B cell (primary cell): ENCODE data around the gene TPSB2.

ENCODE experiments used
- CTCF ChIP-seq: fragments of 200-600 bp; IDR thresholded peaks from one replicate; pipeline ENCODE4 v1.8.0; 2022; ENCODE audit warnings: antibody characterized with exemption, mild to moderate bottlenecking
- EZH2 ChIP-seq: IDR thresholded peaks from 2 replicates; pipeline ENCODE4 v1.6.1; 2012; ENCODE audit warnings: borderline replicate concordance, low read depth, mild to moderate bottlenecking, moderate library complexity, low read length; ENCODE audit not compliant: insufficient read depth, poor library complexity, severe bottlenecking

- TF ChIP-seq CTCF (no peak), EZH2 (no peak)
Observed at GRCh38 chr16:1206326-1206725, 23.7 kb downstream of the TPSB2 start.
